HG03442 (cell line): Measurements from ENCODE around the gene MYOZ3.

ENCODE experiments used
- ATAC-seq: cut with Tn5 transposase; IDR thresholded peaks from one replicate; pipeline ENCODE4 v1.9.1; 2021; ENCODE audit warnings: mild to moderate bottlenecking, moderate library complexity; ENCODE audit not compliant: unreplicated experiment

MYOZ3 gene

DNA sequence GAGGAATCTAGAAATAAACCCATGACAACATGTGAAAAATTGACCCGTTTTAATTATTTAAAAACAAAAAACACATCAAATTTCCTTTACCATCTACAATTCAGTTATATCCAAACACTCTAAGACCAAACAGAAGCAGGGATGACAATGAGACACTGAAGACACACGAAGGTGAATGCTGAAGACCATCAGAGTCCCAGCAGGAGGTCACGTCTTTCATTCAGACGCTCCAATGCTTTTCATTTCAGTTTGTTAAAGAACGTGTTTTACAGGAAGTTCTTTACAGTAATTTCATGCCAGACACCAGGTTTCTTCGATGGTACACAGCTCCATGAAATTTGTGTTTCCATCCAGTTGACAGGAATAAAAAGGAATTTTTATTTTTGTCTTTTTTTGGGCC lies 29.7 kb downstream of the MYOZ3 start:
- no peak for ATAC-seq

DNA sequence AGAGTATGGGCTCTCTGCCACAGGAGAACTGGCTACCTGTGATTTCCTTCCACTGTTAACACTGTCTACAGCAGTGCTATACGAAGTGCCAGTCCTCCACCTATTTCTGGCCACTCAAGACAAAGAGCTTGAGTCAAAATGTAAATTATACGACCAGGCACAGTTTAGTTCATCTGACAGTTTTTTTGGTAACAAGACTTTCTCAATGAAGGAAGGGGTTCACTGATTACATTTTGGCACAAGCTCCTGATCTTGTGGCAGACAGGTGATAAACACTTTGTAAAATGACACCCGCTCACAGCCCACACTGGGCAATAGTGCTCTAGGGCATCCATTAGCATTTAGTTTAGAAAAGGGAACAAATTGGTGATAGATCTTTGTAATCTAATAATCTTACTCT lies 31.2 kb downstream of the MYOZ3 start:
- no peak for ATAC-seq

DNA sequence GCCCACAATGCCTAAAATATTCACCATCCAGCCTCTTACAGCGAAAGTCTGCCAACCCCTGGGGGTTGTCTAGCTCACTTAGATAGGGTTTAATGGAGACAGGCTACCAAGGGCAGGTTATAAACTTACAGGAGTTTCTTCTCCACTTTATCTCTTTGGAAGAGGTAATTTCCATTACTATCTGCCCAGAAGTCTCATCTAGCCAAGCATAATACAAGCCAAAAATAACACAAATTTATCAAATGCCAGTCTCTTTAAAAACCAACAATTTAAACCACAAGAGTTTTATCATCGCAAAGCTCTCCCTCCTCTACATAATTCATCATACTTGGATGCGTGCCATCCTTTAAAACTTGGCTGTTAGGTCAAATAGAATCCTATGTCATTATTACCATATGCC lies 33.6 kb downstream of the MYOZ3 start:
- no peak for ATAC-seq

DNA sequence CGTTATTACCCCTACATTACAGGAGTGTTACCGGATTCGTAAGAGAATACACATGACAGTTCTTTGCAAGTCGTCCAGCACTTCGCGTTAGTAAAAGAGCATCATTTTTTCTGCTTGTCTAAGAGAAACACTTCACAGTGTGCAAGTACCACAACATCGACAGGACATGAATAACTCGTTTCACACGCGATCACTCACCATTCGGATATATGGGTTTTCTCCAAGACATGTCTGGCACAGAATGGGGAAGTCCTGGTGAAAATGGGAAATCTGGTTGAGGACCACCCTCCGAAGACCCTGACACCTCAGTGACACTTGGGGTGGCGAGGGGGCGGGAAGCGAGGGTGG lies 39.2 kb downstream of the MYOZ3 start:
- peak; percentile 10 for ATAC-seq

DNA sequence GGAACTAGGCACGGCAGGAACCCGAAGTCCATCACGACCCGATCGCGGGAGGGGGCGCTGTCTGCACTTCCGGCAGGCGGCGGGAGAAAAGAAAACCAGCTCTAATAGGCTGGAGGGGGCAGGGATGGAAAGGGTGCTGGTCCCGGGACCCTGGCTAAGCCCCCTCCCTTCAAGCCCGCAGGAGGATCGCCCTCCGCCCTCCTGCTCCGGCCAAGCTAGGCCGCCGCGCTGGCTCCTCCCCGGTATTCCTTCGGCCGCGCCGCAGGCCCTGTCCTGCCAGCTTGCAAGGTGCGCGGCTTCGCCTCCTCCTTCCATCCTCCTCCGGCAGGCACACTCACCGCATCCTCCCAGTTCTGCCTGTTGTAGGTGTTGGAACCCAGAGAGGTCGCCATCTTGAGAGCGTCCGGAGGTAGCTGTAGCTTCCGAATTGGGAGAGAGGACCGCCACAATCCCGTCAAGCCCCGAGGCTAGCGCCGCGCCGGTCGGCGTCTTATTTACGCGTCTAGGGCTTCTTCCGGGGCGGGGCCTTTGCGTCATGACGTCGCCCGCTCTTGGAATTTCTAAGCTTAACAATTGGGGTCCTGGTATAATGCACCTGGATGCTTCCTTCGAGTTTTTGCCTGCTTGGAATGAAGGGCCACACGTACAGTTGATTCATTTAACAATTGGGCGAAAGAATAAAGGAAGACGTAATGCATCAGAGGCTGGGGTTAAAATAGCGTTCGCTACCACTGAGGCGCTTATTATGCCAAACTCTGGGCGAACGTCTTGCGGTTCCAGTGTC lies 39.7 kb downstream of the MYOZ3 start, which contains the start of gene RBM22:
TSS of gene RBM22 (minus strand) at position 469 of the 784 bp plus-strand sequence. CDS start at position 392, 77 bp downstream.
- ATAC-seq: peak; percentile 93

- ATAC-seq: no peak
These were observed 42.7 kb downstream of the MYOZ3 start for GRCh38 chr5:150703762-150704161.

- no peak for ATAC-seq
These were observed 45.8 kb downstream of the MYOZ3 start for GRCh38 chr5:150706776-150707390.

GRCh38 chr5:150710165-150710564 lies 49.1 kb downstream of the MYOZ3 start:
- ATAC-seq: no peak

DNA sequence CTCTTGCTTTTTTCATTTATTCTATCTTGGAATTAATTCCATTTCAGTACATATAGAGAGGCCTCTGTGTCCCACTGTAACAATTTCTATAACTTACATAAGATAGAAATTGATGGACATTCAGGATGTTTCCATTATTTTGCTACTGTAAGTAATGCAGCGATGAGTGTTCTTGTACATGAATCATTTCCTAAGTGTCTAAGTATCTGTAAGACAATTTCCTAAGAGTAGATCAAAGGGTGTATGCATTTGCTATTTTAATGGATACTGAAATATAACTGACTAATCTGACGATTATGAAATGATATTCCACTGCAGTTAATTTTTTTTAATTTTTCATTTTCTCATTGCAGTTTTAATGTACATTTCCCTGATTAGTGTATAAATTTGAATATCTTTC lies 62.8 kb downstream of the MYOZ3 start:
- ATAC-seq: no peak
